ENCODE results near the gene OSER1.
"Not testable (repeated sequence)": the region's sequence is repeated elsewhere in the genome, so short reads cannot be mapped to it uniquely, and the experiment has no call there.

The OSER1 gene

DNA sequence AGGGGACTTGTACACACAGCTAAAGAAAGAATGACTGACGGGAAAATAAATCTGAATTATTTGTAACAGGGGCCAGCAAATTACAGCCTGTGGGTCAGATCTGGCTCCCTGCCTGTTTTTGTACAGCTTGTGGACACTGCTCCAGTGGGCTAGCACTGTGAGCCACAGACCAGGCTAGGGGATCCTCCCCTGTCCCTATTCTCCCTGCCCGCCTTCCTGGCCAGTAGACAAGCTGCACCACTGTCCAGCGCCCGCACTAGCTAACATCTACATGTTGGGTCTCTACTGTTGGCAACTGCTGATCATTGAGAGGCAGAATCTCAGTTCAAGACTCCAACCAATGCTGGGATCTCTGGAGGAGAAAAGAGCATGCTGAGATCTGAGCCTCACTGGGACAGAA lies 10.7 kb downstream of the OSER1 start:
- no peak for DNase-seq

DNA sequence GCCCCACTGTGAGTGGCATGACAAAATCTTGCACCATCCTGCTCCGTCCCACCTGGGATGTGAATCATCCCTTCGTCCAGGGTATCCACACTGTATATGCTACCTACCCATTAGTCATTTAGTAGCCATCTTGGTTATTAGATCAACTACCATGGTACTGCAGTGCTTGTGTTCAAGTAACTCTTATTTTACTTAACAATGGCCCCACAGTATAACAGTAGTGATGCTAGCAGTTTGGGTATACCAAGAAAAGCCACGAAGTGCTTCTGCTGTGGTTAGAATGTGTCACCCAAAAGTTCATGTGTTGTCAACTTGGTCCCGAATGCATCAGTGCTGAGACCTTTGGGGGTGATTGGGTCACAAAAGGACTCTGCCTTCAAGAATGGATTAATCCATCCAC lies 11.7 kb downstream of the OSER1 start:
- DNase-seq = no peak

DNA sequence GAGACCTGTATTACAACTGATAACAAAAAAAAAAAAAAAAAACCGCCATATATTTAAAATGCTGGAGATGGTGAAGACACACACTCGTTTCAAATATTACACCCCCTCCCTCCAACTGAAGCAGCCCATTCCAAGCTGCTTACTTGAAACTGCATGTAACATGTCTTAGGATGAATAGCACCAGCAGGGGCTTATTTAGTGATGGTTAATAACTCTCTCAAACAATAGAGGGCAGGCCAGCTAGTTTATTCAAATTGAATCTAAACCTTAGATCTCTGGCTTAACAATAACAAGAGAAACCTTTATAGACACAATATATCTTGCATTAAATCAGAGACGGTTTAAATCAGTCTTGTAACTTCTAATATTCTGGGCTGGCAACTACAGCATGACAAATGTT lies 14.3 kb downstream of the OSER1 start:
- no peak for DNase-seq

DNA sequence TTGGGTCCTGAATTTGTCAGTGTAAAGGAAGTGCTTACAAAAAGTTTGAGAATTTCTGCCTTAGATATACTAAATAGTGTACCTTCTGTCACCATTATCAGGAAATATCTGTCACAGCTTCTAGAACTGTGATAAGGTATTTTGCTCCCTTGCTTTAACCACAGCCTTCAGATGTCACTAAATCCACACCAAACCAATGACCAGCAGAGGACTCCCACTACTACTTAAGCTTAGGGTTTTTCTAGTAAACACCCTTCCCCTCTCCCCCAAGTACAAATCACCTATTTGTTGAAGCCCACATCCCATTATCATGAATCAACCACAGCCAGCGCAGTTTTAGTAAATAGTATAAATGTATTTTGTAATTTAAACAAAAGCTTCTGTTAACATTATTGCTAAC lies 15.0 kb downstream of the OSER1 start:
- DNase-seq = no peak

DNA sequence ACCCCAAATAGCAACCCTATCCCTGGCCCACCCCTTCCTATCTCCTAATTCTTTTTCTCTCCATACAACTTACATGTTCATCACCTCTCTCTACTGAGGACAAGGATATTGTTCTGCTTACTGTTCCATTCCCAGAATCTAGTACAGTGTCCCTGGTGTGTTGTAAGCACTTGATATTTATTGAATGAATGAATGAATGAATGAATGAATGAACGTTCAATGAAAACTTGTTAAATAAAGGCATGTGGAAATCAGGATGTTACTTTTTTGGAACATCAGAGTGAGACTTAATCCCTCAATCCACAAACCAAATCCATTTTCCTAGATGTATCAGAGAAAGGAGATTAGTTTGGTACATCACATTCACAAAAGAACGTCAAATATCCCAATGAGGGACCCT lies 16.8 kb downstream of the OSER1 start:
- no peak for DNase-seq

DNA sequence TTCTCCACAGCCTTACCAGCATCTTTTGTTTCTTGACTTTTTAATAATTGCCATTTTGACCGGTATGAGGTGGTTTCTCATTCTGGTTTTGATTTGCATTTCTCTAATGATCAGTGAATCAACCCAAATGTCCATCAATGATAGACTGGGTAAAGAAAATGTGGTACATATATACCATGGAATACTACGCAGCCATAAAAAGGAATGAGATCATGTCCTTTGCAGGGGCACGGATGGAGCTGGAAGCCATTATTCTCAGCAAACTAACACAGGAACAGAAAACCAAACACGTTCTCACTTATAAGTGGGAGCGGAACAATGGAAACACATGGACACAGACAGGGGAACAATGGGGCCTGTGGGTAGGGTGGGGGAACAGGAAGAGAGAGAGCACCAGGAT lies 18.9 kb downstream of the OSER1 start:
- DNase-seq = not testable (repeated sequence)

DNA sequence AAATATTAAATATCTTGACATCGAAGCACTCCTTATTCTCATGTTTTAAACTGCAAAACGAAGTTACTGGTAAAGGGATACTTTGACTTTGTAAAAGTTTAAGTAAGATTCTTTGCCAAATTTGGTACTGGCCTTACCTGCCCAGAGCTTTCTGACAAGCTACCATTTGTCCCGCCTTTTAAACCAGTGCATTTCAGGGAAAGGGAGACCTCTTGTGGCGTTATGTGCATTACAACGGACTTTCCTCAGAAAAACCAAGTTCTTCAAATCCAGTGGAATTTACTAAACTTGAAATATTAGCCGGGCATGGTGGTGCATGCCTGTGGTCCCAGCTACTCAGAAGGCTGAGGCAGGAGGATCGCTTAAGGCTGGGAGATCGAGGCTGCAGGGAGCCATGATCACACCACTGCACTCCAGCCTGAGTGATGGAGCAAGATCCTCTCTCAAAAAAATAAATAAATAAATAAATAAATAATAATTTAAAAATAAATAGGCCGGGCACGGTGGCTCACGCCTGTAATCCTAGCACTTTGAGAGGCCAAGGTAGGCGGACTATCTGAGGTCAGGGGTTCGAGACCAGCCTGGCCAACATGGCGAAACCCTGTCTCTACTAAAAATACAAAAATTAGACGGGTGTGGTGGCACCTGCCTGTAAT lies 20.2 kb downstream of the OSER1 start:
- peak; percentile 53 for DNase-seq

DNA sequence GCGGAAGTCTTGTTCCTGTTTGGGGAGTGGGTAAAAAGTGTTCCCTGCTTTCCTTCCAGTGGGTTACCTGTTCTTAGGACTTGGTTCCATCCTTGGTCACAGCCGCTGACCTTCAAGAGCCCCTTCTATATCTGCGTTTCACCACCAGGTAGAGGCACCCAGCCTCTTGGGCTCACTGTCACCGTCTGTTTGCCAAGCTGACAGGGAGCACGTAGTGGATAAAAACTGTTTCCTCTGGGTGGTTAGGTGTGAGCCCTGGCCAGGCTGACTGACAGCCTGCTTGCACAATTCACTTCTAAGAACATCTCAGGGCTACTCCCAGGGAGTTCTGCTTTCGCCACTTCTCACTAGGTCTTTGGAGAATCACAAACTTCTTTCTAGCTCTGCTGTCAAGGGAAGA lies 21.8 kb downstream of the OSER1 start:
- DNase-seq = no peak

DNA sequence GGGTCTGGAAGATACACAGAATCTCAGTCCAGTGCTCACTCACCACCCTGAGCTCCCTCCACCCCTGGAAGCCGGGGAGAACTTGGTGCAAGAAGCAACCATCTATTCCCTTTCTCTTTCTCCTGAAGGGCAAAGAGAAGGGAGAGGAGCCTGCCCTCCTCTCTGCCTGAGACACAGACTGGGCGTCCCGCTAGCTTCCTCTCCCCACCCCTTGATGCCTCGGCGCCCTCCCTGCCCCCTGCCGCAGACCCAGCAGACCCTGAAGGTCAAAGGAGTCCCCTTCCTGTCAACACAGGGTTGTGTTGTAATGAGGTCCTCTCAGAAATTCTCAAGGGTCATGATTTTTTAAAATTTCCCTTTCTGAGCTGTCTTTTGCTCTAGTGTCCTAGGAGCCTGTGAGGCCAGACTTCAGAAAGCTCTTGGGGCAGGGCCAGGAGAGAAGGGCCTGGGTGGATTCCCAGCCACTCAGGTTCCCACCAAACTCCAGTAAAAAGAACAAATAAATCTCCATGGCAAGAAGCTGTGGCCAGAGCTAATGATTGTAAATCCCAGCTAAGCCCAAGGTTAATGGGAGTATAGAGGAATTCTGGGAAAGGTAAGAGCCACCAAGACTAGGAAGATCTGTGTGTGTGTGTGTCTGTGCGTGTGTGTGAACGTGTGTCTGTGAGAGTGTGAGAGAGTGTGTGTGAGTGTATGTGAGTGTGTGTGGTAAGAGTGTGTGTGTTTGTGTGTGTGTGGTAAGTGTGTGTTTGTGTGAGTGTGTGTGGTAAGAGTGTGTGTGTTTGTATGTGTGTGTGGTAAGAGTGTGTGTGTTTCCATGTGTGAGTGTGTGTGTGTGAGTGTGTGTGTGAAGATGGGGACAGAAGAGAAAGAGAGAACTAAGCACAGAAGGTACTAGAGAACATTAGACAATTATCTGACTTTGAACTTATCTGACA lies 22.5 kb downstream of the OSER1 start:
- no peak for DNase-seq

DNA sequence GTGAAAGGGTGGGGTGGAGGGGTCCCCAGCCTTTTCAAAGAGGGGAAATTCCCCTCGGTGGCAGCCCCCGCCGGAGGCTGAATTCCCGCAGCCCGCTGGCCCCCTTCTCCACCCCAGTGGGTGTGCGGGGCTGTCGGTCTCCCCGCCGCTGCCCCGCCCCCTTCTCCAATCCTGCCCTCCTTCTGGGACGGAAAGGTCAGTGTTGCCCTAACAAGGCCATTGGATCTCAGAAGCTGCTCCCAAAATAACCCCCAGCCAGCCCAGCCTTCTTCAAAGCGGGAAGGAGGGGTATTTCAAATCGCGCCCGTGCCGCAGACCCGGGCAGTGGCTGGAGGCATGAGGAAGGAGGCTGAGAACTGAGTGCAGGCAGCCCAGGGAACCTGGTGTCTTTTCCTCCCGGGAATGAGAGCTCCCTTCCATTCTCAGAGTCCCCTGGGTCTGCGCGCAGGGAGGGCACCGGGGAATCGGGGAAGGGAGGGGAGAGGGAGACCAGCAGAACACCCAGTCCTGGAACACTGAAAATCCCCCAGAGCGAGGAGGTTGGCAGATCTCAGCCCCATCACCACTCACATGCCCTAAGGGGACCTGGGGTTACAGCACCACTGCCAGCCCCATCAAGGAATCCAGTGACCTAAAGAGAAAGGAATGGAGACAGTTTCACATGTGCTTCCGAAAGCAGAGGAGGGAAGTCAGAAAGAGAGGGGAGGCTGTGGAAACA lies 23.4 kb downstream of the OSER1 start, which contains the start of gene JPH2:
JPH2 (minus strand) TSS at position 135 of the 718 bp plus-strand sequence. CDS start 483 bp downstream, outside the sequence.
- DNase-seq = no peak

DNA sequence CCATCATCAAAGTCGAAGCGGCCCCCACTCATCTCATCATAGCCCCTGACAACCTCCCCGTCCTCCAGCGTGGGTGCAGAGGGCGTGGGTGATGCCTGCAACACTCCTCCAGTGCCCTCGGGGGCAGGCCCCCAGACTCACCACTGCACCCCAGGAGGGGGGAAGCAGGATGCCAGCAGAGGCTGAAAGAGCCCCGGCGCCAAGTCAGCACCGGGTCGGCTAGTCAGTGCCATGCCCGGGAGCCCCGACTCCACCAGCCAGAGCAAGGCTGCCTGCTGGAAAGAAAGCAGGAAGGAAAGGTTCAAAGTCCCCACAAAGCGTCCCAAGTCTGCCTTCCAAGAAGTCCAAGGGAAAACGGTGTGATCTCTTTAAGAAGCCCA lies 23.9 kb downstream of the OSER1 start:
- DNase-seq = no peak

DNA sequence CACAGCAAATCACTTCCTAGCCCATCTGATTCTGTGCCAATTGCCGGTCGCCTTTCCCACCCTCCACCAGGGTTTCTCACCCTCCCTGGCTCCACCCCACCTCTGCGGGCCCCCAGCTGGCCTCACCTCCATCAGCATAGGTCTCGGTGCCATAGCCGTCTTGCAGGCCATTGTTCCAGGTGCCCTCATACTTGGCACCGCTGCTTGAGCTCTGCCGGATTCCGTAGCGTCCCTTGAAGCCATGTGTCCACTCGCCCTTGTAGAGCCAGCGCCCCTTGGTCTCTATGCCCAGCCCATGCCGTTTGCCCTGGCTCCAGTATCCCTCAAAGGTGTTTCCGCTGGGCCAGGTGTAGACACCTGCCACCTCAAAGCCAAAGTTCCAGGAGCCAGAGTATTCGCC lies 24.4 kb downstream of the OSER1 start:
- no peak for DNase-seq

DNA sequence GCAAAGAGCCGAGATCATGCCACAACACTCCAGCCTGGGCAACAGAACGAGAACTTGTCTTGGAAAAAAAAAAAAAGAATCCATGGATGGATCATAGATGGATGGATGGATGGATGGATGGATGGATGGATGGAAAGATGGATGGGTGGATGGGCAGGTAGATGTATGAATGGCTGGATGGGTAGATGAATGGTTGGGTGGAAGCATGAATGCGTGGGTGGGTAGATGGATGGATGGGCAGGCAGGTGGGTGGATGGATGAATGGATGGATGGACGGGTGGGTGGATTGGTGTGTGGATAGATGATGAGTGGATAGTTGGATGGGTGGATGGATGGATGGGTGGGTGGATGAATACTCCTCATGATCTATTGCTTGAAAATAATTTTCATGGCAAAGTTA lies 25.0 kb downstream of the OSER1 start:
- DNase-seq = no peak

DNA sequence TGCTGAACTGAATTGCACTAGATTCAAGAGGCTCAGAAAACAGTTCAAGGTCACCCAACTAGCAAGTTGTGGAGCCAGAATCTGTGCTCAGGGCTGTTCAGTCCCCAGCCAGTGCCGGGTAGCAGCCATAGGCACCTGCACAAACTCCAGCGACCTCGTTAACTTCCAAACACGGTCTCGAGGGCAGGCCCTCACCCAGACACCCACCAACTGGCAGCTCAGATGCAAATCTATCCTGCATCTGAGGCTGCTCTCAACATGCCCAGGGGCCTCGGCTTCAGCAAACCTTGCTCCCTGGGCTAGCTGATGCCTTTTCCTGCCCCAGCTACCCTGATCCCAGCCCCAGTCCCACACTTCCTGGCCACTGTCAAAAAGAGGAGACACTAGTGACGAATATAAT lies 27.3 kb downstream of the OSER1 start:
- no peak for DNase-seq

DNA sequence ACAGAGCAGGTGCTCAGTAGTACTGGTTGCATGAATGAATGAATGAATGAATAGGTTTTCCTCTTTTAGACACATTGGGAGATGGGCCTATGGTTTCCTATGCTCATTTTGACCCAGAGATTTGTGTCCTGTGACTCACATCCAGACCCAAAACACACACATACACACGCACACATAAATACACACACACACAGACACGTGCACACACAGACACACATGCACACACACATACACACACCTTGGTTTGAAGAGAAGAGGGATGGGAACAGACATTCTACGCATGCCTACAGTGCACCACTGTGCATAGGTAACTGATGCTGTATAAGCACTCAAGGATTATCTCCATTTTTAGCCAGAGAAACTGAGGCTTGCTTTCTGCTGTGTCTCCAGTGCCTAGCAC lies 27.7 kb downstream of the OSER1 start:
- DNase-seq = no peak

DNA sequence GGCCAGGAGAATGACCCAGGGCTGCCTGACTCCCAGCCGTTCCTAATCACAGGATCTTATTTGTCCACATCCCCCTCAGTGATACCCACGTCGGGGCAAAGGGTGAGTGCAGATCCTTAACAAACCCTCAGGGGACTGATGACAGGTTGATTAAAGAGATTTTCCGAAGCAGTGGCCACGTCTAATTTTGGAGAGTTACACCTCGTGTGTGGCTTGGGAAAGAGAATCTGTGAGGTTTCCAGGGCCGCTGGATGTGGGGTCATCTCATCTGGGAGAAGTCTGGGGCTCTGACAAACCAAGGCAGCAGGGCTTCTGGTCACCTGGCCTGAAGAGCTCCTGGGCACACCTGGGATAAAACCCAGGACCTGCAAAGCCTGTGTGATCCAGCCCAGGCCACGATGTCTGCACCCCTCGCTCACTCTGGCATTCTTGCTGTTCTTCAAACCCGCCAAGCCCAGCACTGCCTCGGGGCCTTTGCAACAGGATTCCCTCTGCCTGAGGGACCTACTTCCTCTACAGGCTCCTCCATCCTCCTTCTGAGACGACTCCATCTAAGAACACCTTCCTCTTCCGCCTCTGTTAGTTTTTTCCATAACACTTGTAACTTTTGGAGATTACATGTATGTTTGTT lies 28.3 kb downstream of the OSER1 start:
- no peak for DNase-seq

DNA sequence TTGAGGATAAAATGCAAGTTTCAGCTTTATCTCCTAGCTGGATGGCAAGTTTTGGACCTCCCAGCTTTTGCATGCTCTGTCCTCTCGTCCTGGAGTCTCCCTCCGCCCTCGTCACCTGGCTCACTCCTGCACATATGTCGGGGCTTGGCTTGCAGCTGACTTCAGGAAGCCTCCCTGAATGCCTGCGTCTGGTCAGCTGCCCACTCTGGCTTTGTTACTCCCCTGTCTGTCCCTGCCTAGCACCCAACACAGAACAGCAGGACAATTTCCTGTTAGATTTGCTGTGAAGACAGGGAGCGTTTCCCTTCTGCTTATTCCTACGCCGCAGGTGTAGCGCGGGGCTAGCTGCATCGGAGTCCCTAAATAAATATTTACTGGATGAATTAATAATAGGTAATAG lies 29.0 kb downstream of the OSER1 start:
- DNase-seq = no peak

DNA sequence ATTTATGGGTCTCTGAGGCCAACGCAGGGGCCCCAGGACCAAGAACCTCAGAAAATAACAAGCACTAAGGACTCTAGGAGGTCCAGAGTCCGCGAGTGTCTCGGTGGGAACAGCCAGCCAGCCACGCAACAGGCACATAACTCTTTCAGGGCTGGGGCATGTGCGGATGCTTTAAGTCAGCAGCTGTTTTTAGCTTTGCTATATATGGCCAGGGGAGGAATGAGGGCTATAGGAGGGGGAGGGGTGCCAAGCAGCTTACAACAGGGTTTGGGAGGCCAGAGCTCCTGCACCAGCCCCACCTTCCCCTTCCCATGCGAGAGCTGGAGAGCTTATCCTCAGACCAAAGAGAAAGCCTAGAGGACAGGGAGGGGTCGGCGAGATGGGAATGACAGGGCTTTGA lies 29.8 kb downstream of the OSER1 start:
- DNase-seq = no peak

DNA sequence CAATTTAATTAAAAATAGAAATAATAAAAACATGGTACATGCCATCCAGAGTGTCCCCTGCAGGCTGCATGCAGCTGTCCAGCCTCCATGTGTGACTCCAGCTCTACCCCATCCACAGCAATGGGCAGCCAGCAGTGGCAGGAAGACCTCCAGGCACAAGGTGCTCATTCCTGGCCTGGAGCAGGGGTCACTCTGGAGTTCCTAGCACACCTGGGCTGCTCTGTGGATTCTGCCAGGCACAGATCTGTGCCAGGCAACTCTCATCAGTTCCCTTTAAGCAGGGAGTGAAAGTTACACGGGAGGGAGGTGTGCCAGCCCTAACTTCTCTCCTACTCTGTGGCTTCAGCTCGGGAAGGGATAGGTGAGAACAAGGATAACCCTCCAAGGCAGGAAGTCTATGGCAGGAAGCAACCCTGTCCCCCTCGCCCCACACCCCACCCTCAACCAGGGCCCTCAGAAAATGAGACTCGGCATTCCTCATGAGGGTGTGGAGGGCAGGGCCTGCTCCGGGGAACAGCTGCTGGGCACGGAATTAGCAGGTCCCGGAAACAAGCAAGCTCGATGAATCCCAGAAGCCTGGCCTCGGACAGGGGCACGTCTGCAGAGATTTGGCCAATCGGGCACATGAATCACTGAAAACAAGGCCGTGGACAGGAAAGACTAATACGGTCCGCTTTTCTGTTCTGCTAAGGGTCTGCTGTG lies 33.6 kb downstream of the OSER1 start:
- DNase-seq = no peak

DNA sequence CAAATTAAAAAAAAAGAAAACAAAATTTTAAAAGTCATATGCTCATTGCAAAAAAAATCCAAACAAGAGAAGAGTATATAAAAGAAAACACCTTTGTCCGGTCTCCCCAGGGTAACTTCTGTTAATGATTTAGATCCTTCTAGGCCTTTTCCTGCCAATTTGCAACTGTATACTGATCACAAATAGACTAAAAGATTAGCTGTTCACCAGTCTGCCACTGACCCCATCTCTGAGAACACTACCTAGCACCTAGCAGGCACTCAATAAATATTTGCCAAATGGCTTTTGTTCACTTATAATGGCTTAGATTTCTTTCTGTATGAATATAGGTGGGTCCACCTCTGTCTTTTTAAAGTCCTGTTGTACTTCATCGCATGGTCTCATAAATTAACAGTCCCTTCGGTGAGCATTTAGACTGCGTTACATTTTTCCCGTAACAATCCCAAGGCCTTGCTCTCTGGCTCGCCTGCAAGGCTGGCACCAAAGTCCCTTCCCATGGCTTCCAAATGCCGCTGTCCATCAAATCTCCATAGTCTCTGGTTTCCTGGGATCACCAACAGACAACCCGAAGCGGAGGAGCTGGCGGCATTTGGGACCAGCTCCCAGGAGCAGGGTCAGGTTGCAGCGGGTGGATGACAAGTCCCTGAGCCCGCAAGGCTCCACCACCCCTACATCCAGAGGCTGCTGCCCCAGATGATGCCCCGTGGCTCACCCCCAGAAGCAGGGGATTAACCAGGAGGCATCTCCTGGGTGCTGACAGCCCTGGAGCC lies 35.4 kb downstream of the OSER1 start:
- DNase-seq = no peak

DNA sequence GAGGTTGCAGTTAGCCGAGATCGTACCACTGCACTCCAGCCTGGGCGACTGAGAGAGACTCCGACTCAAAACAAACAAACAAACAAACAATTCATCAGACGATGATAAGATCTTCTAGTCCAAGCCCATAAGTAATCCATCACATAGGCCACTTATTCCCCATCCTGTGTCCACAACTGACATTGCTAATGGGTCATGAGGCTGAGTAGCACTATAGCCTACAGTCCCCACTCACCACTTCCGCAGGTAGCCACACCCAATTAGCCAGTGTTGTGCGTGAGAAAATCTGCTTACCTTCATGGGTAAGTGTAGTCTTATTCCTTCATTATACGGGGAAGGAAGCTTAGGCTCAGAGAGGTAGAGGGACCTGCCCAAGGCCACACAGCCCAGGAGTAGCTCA lies 36.7 kb downstream of the OSER1 start:
- no peak for DNase-seq

DNA sequence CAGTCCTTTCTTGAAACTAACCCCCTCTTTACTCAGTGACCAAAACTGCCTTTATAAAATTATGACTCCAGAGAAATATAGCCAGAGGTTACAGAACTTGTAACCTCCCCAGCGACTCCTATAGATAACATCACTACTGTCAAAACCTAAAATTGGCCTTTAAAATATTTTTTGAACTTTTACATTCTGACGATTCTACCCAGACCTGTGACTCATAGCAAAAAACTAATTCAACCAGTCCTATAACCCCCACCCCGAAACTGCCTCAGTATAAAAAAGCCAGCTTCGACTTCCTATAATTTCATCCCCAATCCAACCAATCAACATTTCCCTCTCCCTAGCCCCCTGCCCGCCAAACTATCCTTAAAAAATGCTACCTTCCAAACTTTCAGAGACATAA lies 37.5 kb downstream of the OSER1 start:
- no peak for DNase-seq

Measured in stimulated activated CD4-positive, alpha-beta T cell treated with anti-CD3 and anti-CD28 coated beads, Interleukin-4, amount 100 ng/mL, for 24 hours (primary cell).